ENCODE measurements around the gene GATA5.

Gene GATA5

GRCh38 chr20:62430311-62430853, 45.4 kb downstream of the GATA5 start:
- TF ChIP-seq CTCF (IDR thresholded peaks at IDR 0.05; ENCODE audit: insufficient read depth, low read length, poor library complexity, severe bottlenecking) = no peak
- TF ChIP-seq EZH2phosphoT487 (conservative IDR thresholded peaks at IDR 0.05; ENCODE audit: low read length) = no peak
- Histone ChIP-seq H3K9me2 (replicated peaks; ENCODE audit: insufficient read depth, low read length) (no peaks in the 10 kb centered on the region), H3F3A (ENCODE audit: insufficient read depth) (no peaks in the 10 kb centered on the region), H4K20me1 (ENCODE audit: low read depth, low read length) (no peaks in the 10 kb centered on the region), H3K79me2 (ENCODE audit: insufficient read depth, low read length) (no peaks in the 10 kb centered on the region), H3K27ac (ENCODE audit: low read depth, low read length) (no peak overlapping the region), H3K9me3 (ENCODE audit: insufficient read depth, low read length) (no peaks in the 10 kb centered on the region), H3K4me2 (ENCODE audit: low read depth, low read length, poor library complexity, severe bottlenecking) (no peak overlapping the region), H3K9ac (ENCODE audit: low read length) (no peak overlapping the region), H3K4me3 (ENCODE audit: insufficient read depth, low read length, poor library complexity, severe bottlenecking) (no peak overlapping the region), H2AFZ (ENCODE audit: low read depth, low read length, severe bottlenecking) (no peak overlapping the region), H3K27me3 (ENCODE audit: low read length) (no peaks in the 10 kb centered on the region), H3K36me3 (ENCODE audit: low read length) (no peaks in the 10 kb centered on the region)

- Histone ChIP-seq H3K9me3 (ENCODE audit: insufficient read depth, low read length) (no peaks in the 10 kb centered on the region), H3K36me3 (ENCODE audit: low read length) (no peaks in the 10 kb centered on the region), H4K20me1 (ENCODE audit: low read depth, low read length) (no peaks in the 10 kb centered on the region), H3K4me3 (ENCODE audit: insufficient read depth, low read length, poor library complexity, severe bottlenecking) (no peak overlapping the region), H3K27me3 (ENCODE audit: low read length) (no peaks in the 10 kb centered on the region), H3K27ac (ENCODE audit: low read depth, low read length) (no peak overlapping the region), H3K9ac (ENCODE audit: low read length) (no peak overlapping the region), H3K4me2 (ENCODE audit: low read depth, low read length, poor library complexity, severe bottlenecking) (no peak overlapping the region), H2AFZ (ENCODE audit: low read depth, low read length, severe bottlenecking) (no peak overlapping the region), H3K79me2 (ENCODE audit: insufficient read depth, low read length) (no peaks in the 10 kb centered on the region), H3F3A (ENCODE audit: insufficient read depth) (no peaks in the 10 kb centered on the region), H3K9me2 (replicated peaks; ENCODE audit: insufficient read depth, low read length) (no peaks in the 10 kb centered on the region)
- no peak for TF ChIP-seq CTCF (IDR thresholded peaks at IDR 0.05; ENCODE audit: insufficient read depth, low read length, poor library complexity, severe bottlenecking)
- TF ChIP-seq EZH2phosphoT487 (conservative IDR thresholded peaks at IDR 0.05; ENCODE audit: low read length) = no peak
Observed at GRCh38 chr20:62429455-62430310, 46.1 kb downstream of the GATA5 start.

- Histone ChIP-seq H4K20me1 (ENCODE audit: low read depth, low read length) (no peaks in the 10 kb centered on the region), H3F3A (ENCODE audit: insufficient read depth) (no peaks in the 10 kb centered on the region), H3K36me3 (ENCODE audit: low read length) (no peaks in the 10 kb centered on the region), H3K4me2 (ENCODE audit: low read depth, low read length, poor library complexity, severe bottlenecking) (no peak overlapping the region), H3K79me2 (ENCODE audit: insufficient read depth, low read length) (no peaks in the 10 kb centered on the region), H3K27ac (ENCODE audit: low read depth, low read length) (no peak overlapping the region), H3K9ac (ENCODE audit: low read length) (no peak overlapping the region), H3K9me3 (ENCODE audit: insufficient read depth, low read length) (no peaks in the 10 kb centered on the region), H3K4me3 (ENCODE audit: insufficient read depth, low read length, poor library complexity, severe bottlenecking) (no peak overlapping the region), H2AFZ (ENCODE audit: low read depth, low read length, severe bottlenecking) (no peak overlapping the region), H3K27me3 (ENCODE audit: low read length) (no peaks in the 10 kb centered on the region), H3K9me2 (replicated peaks; ENCODE audit: insufficient read depth, low read length) (no peaks in the 10 kb centered on the region)
- no peak for TF ChIP-seq EZH2phosphoT487 (conservative IDR thresholded peaks at IDR 0.05; ENCODE audit: low read length)
- no peak for TF ChIP-seq CTCF (IDR thresholded peaks at IDR 0.05; ENCODE audit: insufficient read depth, low read length, poor library complexity, severe bottlenecking)
Observed at GRCh38 chr20:62428396-62429295, 47.1 kb downstream of the GATA5 start.

Measured in SU-DHL-6 (cell line).